SHP77 (cell line): ENCODE data around the gene APOA5.

Source experiments
- DNase-seq, 2 experiments: peaks; one replicate each; lab custom pipeline; 2025; lab: John Stamatoyannopoulos, UW

Gene APOA5

DNA sequence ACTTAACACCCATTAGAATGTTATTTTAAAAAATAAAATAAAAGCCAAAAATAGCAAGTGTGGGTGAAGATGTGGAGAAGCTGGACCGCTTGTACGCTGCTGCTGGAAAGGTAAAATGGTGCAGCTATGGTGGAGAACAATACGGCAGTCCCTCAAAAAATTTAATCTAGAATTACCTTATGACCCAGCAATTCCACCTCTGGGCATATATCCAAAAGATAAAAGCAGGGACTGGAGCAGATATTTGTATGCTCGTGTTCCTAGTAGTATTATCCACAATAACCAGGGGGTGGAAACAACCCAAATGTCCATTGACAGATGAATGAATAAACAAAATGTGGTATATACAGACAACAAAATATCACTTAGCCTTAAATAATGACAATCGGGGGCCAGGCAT lies 6.1 kb upstream of the APOA5 start:
- DNase-seq = no peak

DNA sequence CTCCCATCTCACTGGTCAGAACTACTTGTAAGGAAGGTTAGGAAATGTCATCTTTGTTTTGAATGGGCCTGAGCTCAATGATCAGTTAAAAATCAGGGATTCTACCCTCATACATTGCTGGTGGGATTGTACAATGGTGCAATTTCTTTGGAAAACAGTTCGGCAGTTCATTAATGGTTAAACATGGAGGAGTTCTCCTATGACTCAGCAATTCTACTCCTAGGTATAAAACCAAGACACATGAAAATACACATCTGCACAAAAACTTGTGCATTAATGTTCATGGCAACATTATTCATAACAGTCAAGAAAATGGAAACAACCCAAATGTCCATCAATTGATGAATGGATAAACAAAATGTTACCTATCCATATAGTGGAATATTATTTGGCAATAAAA lies 4.9 kb upstream of the APOA5 start:
- no peak for DNase-seq

DNA sequence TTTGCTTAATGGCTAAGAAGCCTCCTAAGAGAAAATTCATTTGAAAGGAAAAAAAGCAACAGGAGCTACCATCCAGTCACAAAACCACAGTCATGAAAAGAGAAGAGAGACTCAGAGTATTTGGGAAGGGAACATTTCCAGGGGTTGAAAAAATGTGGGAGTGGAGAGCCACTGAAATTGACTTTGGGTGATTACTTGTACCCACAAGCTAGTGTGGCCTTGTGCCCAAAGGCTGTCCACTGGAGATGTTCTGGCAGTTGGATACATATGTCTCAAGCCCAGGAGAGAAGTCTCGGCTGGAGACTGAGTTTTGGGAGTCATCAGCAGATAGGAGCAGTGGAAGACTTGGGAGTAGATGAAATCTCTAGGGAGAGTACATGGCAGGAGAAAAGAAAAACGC lies 3.2 kb upstream of the APOA5 start:
- no peak for DNase-seq

DNA sequence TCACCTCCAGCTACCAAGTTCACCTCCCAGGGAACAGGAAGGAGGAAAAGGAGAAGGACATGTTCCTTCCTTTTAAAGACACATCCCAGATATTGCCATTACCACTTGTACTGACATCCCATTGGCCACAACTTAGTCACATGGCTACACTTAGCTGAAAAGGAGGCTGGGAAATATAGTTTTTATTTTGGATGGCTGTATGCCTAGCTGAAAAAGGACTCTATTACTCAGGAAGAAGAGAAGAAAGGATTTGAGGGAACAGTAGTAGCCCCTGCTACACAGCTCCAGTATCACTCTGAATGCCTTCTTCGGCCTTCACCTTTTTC lies 2.1 kb upstream of the APOA5 start:
- DNase-seq = no peak

DNA sequence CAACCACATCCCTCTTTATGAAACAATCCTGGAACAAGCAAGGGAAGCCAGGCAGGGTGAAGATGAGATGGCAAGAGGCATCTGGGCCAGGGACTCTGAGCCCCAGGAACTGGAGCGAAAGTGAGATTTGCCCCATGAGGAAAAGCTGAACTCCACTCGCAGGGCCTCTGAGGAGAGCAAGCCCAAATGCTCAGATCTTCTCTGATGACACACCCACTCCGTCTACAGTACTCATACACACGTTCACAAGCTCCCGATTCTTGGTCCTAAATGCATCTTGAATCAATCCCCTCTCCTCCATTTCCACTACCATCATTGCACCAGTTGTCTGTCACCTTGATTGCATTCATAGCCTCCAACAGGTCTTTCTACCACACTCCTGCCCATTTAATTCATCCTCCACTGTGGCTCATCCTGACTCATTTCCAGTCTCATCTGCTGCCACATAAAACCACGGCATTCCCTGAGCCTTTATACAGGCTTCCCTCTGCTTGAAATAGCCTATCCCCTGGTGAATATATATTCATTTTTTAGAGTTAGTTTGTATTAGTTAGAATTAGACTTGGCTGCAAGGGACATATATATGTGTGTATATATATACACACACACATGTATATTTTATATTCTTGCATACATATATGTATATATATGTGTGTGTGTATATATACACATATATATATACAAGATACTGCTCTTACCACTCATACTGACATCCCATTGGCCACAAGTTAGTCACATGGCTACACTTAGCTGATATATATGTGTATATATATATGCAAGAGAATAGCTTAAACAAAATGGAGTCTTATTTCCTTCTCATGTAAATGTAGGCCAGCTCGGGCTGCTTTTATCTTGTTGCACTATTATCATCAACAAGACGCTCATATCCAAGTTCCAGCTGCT lies 1.4 kb upstream of the APOA5 start:
- DNase-seq = no peak

GRCh38 chr11:116792144-116792868 lies 627 bp upstream of the APOA5 start:
- no peak for DNase-seq

DNA sequence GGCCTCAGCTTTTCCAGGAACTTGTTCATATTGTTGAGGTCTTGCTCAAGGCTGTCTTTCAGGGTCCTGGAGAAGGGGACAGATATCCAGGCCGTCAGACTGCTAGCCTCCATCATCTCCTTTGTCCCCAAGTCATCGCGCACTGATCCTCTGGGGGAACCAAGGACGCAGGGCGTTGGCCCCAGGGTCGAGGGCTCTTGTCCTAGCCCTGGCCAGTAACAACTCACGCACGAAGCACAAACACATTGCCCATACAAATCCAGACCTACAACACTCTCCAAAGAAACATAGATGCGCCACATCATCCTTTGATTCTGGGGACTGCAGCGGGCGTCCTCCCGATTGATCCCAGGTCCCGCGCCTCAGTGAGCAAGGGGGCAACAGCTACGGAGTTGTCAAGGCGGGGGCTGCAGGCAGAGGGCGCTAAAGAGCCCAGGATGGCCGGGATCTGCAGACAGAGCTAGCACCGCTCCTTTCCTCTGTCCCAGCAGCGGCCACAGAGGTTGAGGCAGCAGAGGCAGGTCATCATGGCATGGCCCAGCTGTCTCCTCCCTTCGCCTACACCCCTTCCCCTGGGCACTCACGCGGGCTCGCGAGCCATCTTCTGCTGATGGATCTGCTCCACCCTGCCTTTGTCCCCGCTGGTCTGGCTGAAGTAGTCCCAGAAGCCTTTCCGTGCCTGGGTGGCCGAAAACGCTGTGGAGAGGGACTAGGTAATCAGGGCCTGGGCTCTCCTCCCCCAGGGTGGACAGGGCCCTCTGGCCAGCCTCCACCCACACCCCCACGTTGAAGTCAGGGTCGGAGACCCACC lies 472 bp downstream of the APOA5 start:
- peak; percentile 34 to 64 for DNase-seq

- no peak for DNase-seq
Measured at GRCh38 chr11:116790167-116791001, 1.3 kb downstream of the APOA5 start.

DNA sequence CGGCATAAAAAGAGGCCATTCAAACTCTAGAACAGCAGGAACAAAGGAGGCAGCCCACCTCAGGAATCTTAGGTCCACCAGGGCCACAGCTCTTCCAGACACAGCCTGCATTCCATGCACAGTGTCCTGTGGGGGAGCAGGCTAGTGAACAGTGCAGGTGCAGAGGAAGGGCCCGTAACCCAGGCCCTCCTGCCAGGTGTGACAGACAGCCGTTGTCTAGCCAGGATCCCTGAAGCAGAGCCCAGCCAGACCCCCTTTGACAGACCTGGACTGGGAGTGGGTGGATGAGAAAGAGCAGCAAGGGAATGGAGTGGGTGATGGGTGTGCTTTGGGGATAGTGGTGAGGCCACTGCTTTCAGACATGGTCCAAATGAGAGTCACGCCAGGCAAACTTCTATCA lies 2.7 kb downstream of the APOA5 start:
- no peak for DNase-seq

DNA sequence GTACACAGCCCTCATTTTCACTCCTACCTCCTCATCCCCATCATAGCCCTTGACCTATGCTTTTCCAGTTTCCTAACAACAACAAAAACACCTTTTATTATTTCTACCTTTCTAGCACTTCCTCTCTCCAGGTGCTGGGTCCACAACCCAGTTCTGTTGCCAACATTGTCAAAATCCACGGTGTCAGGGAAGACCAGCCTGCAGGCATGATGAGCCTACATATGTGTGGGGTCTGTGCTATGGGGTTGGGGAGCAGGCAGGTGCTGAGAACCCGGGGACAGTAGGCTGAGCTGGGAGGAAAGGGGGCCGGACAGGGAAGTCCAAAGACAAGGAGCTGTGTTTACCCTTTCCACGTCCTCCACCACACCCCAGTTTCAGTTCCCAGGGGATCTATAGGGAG lies 3.1 kb downstream of the APOA5 start:
- DNase-seq = no peak

GRCh38 chr11:116787786-116788486 lies 3.7 kb downstream of the APOA5 start, which contains the start of gene ZPR1:
Gene ZPR1 (minus strand): TSS chr11:116788023. CDS start chr11:116787990, 33 bp downstream.
- peak; percentile 55 to 59 for DNase-seq

DNA sequence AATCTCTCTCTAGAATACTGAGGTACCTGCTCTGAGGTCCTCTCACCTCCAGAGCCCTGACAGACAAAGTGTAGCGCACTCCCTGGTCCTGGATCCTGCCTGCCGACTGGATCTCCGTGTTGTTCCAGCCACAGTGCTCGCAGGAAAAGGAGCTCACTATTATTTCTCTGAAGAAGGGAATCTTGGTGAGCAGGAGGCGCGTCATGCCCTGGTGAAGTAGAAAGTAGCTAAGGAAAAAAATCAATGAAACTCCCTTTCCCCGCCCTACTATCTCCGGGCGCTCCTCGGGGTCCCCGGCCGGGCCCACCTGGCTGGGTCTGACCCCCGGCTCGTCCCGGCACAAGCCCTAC lies 4.3 kb downstream of the APOA5 start:
- no peak for DNase-seq

GRCh38 chr11:116786966-116787365 lies 4.7 kb downstream of the APOA5 start:
- no peak for DNase-seq

DNA sequence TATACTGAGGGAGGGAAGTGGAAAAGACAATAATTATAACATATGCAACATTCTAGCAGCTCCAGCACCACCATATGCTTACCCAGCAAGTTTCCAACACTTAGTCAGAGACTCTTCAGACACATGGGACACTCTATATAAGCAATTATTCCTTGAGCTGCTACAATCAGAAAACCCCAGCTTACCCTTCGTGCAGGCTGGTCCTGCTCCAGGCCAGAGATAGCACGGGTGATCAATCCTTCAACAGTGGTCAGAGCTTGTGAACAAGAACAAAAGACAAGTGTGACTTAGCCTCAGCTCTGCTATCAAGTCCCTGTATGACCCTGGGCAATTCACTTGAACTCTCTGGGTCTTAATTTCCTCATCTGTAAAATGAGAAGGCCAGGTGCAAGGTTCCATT lies 5.4 kb downstream of the APOA5 start:
- DNase-seq = no peak

DNA sequence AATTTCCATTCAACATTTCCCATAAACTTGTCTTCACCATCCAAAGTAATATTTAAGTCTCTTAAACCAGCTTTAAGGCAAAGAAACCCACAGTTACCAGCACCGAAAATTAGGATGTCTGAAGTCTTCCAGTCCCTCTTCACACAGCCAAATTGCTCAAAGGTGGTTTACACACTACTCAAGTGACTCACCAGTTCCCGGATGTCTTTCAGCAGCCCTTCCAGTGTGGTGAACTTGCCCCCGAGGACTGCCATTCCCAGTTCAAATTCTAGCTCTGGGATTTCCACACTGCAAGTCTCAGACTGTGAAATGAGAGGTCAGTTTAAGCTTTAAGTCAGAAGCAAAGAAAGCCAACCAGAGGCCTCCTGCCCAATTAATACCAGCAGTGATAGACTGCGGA lies 9.0 kb downstream of the APOA5 start:
- no peak for DNase-seq

DNA sequence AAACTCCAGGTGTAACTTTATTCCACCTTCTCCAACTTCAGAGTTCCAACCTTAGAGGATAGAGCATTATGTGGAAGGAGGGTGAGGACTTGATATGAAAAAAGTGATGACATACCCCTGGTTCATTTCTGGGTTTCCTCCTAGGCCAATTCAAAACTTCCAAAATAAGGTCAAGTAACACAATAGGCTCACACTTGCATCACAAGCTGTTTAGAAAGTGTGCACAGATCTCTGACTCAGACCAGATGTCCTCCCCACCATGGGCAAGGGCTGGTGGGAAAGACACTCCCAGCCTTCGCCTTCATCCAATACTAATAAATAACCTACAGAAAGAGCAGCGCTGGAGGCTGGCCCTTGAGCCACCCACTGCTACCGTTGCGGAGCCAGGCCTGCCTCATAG lies 13.1 kb downstream of the APOA5 start:
- no peak for DNase-seq

DNA sequence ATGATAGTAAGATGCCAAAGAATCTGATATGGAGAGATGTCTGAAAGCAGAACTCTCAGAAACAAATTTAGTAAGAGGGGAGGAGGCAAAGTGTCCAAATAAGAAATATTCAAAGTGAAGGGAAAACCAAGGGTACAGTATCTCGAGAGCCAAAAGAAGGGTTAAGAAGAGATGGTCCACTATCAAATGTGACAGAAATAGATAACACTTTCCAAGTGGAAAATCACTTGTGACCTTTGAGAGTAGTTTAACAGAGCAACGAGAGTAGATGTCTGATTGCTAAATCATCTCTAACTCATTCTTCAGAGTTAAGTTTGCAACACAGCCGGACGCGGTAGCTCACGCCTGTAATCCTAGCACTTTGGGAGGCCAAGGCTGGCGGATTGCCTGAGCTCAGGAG lies 14.6 kb downstream of the APOA5 start:
- DNase-seq = no peak

DNA sequence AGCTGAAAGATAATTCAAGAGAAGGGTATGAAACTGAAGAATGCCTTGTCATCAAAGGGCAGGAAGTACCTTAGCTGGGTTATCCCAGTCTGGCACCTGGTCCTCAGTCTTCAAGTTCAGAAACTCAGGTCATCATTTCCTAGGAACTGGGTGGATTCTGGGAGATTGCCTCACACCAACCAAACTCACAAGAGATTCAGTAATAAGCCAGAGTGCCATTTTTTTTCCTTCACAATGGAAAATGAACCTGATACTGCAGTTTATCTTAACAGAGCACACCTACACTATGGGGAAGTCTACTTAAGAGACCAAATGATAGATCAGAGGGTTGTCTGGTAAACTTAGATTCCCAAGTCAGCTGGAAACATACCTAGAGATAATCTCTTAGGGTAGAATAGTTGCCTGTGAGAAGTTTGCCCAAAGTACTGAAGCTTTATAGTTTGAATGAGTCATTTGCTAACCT lies 15.1 kb downstream of the APOA5 start:
- DNase-seq = no peak

DNA sequence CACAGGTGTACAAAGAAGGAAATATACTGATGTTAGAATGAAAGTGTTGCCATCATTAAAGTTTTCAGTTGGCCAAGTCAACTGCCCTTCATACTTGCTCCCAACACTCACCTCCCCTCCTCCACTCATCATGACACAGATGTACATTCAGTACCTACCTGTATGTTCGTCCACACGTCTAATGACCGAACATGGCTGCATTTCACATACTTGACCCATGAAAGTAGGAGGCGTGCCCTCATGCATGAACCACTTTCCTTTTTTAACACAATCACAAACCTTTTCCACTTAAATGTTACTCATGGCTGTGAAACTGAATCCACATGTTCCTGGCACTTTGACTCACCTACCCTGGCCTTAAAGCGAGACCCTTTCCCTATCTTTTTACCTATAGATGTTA lies 15.7 kb downstream of the APOA5 start:
- DNase-seq = no peak

DNA sequence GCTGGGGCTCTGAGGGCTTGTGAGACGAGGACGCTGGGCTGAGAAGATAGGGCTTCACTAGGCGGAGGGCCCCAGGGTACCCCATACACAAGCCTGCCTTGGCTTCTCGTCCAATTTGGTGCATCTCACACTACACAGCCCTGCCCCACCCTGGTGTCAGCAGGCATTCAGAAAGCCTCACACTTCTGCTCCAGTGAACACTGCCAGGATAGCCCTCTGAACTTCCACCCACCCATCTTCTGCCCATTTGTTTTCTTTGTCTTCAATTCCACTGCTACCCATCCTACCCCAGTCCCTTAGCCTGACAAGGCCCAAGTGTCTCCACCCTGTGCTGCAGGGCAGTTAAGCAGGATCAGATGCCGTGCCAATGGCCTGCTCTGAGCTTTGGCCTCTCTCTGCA lies 17.0 kb downstream of the APOA5 start:
- no peak for DNase-seq
